22Rv1 (cell line): Measurements from ENCODE around the gene DYNLT4.

Experiments
- CTCF ChIP-seq: fragments of 450-650 bp; IDR thresholded peaks from 2 replicates; pipeline ENCODE4 v1.5.1; 2017; ENCODE audit warnings: mild to moderate bottlenecking
- ZFX ChIP-seq: fragments of 450-650 bp; IDR thresholded peaks from 2 replicates; pipeline ENCODE4 v1.6.1; 2017; ENCODE audit warnings: antibody characterized with exemption, borderline replicate concordance

- no peak for TF ChIP-seq ZFX
- no peak for TF ChIP-seq CTCF
These were observed 1.1 kb upstream of the DYNLT4 start, which contains the start of gene BTBD19 for GRCh38 chr1:44808063-44808937.
